COLO668 (cell line): ENCODE data around the gene WASHC4.
"Not testable (repeated sequence)": the region's sequence is repeated elsewhere in the genome, so short reads cannot be mapped to it uniquely, and the experiment has no call there.

Experiments used
- DNase-seq: peaks from one replicate; lab custom pipeline; 2025; ENCODE audit not compliant: unreplicated experiment; lab: John Stamatoyannopoulos, UW

The WASHC4 gene

DNA sequence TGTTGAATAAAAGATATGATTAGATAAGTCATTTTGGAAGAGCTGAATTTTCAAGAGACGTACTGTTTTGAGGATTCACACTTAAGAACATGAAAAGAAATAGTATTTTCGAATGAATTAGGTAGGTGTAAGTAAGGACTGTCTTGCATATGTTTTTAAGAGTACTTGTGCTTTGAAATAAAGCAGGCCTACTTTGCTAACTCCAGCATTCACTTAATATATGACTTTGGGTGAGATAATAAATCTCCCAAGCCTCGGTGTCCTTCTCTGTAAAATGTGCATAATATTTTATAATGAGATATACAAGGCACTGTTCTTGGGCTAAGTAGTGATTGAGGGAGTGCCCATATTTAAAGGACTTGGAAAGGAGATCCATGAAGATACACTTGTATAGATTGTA, 54.6 kb downstream of the WASHC4 start:
- DNase-seq = no peak

DNA sequence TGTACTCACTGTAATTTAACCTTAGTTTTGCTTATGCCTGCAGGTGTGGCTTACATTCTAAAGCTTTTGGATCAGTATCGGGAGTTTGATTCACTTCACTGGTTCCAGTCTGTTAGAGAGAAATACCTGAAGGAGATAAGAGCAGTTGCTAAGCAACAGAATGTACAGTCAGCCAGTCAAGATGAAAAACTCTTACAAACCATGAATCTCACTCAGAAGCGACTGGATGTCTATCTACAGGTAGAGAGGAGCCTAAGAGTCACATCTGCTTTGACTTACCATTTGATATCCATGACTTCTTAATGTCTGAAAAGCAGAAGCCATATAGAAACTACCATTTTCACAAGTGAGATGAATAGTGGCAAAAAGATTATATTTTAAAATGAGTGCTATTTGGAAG, 56.5 kb downstream of the WASHC4 start:
- no peak for DNase-seq

DNA sequence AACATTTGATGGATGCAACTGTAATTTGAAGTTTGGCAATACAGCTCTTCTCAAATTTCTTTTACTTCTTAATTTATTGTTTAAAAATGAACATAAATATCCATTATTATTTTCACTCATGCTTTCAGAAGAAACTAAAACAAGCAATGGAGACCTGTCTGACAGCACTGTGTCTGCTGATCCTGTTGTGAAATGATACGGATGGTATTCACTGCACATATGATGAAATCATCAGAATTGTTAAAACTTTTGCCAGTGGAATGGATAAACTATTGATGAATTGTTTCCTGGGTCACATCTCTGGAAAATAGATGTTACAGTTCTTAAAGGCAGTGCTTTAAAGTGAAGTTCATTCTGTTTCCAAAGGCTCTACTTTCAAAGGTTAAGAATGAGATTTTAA, 59.2 kb downstream of the WASHC4 start:
- DNase-seq = no peak

DNA sequence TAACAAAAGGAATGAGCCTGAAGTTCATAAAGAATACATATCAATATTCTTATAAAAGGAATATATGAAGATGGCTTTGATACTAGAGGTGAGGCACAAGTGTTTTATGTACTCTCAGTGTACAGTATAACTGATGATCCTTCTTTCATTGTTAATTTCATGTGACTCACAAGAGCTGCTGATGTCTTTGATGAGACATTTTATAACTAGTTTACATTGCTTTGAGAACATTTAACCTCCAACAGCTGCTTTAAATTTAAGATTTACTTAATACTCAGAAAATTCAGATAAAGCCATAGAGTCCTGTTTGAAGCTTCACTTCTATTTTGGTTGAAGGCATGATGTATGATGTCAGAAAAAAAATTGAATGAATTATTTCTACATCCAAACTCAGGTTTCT, 59.8 kb downstream of the WASHC4 start:
- DNase-seq = no peak

DNA sequence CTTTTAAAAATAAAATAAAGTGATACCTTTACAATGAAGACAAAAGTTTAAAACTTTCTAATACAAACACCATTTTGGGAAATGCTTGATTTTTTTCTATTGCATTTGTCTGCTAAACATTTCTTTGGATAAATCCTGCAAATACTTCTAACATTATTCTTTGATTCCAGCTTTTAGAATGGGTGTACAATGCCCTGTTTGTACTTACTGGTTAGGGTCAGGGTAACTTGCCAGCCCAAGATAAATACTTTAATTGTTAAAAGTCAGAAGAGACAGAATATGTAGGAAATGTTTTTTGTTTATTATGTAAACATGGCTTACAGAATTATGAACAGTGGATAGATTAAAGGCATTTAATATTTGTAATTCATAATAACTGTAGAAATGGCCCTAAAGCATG, 60.5 kb downstream of the WASHC4 start:
- DNase-seq = no peak

DNA sequence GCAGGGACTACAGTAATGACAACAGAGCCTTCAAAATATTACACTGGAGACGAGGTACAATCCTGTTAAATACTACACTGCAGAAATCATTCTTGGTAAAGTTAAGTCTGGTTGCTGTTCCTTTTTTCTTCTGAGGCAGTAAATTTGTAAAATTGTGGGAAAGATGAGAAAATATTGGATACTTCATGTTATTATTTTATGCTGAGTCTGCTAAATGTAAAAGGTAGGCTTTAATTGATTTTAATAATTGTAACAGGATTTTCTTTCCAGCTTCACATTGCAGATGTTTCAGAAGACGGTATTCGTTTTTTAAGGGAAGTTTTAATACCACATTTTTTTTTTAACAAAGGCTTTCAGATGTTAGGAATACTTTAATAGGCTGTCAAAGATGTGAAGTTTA, 62.6 kb downstream of the WASHC4 start:
- DNase-seq = no peak

DNA sequence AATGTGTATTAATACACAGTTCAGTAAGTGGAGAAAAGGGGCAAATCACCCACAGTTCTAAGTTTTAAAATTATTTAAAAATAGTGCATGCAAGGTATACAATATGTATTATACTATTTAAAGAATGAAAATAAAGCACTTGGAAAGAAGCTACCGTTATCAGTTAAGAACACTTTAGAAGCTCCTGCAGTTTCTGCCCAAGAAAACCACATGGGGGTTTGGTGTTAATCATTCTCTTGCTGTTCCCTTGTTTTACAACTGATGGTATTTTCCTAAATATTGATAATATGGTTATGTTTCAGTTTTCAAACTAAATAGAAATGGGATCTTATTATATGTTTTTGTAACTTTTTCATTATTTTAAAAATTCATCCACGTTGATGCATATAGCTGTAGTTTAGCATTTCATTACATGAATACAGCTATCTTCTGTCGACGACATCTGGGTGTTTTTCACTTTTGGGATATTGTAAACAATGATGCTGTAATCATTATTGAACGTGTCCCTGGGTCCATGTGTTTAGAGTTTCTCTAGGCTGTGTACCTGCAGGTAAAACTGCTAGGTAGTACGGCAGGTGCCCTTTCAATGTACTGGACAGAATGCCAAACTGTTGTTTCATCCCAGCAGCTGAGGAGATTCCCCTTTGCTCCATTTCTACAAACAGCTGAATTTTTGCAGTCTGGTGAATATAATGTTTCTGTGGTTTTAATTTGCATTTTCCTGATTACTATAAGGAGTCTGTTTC, 64.3 kb downstream of the WASHC4 start:
- no peak for DNase-seq

DNA sequence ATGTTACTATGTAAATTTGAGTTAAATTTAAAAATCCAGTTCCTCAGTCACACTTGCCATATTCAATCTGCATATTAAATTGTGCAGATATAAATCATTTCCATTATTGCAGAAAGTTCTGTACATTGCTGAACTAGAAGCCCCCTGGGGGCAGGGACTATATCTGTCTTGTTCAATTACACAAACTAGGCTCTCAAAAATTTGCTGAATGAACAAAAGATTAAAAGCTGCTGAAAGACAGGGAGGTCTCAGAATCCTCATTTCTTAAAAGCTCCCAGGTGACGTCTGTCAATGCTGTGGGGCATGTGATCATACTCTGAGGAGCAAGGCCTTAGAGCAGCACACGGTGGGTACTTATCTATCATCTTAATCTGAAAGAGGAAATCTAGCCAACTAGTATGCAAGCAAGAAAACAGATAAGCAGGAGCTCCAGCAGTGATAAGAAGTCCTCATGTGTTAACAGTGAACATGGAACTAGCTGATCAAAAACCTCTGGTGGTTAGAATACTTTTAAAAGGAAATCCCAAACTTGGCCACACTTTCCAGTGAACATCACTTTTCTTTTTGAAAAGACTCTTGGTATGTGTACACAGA, 68.0 kb downstream of the WASHC4 start:
- DNase-seq = no peak

DNA sequence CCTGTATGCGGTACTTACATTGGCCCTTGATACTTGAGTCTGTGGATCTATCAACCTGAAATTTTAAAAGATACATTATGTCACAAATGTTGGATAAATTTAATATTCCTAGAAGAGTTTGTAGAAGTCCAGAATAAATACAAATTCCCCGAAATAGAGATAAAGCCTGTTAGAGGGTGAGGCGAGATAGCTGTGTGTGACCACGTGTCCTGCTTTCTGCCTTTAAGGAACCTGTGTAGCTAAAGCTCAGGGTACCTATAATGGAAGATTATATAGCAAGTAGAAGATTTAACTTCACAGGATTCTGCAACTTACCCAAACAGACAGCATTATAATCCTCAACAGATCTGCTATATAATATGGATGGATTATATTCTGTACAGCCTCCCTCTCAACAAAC, 69.7 kb downstream of the WASHC4 start:
- no peak for DNase-seq

DNA sequence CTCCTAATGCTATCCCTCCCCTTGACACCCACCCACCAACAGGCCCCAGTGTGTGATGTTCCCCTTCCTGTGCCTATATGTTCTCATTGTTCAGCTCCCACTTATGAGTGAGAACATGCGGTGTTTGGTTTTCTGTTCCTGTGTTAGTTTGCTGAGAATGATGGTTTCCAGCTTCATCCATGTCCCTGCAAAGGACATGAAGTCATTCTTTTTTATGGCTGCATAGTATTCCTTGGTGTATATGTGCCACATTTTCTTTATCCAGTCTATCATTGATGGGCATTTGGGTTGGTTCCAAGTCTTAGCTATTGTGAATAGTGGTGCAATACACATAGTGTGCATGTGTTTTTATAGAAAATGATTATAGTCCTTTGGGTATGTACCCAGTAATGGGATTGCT, 71.6 kb downstream of the WASHC4 start:
- not testable (repeated sequence) for DNase-seq

DNA sequence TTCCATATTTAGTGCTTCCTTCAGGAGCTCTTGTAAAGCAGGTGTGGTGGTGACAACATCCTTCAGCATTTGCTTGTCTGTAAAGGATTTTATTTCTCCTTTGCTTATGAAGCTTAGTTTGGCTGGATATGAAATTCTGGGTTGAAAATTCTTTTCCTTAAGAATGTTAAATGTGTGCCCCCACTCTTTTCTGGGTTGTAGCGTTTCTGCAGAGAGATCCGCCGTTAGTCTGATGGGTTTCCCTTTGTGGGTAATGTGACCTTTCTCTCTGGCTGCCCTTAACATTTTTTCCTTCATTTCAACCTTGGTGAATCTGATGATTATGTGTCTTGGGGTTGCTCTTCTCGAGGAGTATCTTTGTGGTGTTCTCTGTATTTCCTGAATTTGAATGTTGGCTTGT, 75.9 kb downstream of the WASHC4 start:
- not testable (repeated sequence) for DNase-seq

DNA sequence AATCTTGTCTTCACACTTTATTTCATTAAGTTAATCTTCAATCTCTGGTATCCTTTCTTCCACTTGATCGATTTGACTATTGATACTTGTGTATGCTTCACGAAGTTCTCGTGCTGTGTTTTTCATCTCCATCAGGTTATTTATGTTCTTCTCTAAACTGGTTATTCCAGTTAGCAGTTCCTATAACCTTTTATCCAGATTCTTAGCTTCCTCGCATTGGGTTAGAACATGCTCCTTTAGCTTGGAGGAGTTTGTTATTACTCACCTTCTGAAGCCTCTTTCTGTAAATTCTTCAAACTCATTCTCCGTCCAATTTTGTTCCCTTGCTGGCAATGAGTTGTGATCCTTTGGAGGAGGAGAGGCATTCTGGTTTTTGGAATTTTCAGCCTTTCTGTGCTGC, 76.4 kb downstream of the WASHC4 start:
- not testable (repeated sequence) for DNase-seq

DNA sequence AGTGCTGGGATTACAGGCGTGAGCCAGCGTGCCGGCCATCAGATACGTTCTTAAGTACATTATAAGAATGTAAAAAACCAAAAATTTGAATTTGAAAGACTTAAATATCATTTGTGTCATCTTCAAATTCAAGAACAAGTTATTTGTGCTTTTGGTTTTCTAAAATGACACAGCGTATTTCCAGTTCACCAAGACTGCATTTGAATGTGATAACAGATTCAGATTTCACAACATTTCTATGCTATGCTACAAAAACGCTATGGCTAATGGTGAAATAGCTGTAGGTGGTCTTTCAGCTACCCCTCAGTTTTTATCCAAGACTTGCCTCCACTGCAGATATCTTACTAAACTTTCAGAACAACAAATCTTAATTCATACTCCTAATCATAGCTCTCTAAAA, 81.8 kb downstream of the WASHC4 start:
- DNase-seq = no peak

DNA sequence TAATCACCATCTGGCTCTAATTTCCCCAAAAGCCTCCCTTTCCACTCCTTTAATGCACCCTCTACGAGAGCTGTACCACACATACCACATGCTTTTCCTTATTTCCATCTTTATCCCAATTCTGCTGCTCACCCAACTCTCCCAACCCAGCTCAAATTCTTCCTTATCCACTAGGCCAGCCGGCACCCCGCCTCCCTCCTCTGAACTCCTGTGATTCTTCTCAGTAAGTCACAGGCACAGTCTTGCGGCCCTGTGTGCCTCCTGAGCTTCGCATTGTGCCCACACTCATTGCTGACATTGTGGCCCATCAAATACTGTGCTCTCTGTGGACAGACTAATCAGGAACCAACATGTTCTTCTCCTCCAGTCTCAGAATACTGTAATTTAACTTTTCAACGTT, 83.0 kb downstream of the WASHC4 start:
- no peak for DNase-seq

DNA sequence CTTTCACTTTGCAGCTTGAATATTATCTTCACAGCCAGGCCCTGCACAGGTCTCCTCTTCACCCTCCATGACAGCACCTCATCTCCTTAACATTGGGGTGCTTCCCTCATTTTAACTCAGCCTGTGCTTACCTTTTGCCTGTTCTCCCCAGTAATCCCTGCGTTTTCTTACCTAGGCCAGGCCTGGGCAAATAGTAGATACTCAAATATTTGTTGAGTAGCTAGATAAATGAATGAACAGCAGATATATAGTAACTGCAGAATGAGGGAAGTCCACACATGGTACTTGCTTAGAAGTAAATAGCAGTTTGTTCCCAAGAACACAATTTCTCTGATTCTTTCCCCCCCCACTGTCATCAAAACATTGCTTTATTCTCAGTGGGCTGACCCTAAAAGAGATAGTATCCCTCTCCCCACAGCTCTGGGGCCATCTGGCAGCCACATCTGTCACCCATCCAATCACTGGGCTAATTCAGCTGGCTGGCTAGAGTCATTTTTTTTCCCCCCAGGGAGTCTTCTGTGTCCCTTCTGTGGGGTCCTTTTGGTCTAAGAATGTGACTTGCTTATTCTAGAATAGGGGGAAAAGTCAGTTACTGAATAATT, 85.2 kb downstream of the WASHC4 start:
- no peak for DNase-seq

DNA sequence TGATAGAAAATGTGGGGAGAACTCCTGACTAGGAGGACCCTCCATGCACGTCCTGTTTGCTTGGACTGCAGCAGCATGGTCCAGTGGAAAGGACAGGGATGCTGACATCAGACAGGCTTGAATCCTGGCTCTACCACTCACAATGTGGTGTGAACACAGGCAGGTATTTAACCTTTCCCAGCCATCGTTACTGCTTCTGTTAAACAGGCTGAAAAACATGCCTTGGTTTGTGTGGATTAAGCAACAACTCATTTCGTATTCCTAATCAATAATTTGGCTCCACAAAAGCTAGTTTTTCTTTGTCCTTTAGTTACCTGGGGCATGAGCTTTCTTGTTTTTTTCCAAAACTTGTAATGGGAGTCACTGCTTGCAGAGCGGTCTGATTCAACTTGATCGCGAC, 87.4 kb downstream of the WASHC4 start:
- DNase-seq = no peak

DNA sequence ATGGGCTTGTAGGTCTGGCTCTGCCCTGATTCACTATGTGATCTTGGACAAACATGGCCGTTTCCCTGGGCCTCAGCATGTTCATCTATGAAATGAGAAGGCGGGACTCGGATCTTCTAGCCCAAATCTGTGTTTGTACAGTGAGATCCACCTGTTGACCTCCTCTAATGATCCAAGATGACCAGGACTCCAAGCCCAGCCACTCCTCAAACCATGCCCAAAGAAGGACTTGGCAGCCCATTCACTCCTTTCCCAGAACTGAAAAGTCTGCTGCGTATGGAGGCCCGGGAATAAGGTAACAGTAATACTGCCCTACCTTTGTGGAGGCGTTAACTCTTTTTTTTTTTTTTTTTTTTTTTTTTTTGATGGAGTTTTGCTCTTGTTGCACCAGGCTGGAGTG, 88.6 kb downstream of the WASHC4 start:
- DNase-seq = no peak

DNA sequence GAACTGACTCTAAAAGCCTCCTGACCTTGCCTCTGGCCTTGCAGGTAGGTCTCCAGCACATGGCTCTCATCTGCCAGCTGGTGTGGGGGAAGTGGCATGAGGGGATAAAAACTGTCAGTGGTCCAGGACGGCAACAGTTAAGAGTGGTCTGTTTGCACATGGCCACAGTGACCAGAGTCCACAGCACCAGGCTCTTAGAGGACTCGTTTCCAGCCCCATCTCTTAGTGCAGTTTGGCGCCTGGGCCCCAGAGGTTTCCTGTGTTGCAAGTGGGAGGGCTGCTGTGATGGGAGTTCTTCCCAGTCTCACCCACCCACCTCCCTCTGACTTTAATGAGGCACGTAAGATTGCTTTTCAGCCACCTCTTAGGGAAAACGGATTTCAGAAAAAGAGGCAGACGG, 91.4 kb downstream of the WASHC4 start:
- no peak for DNase-seq

DNA sequence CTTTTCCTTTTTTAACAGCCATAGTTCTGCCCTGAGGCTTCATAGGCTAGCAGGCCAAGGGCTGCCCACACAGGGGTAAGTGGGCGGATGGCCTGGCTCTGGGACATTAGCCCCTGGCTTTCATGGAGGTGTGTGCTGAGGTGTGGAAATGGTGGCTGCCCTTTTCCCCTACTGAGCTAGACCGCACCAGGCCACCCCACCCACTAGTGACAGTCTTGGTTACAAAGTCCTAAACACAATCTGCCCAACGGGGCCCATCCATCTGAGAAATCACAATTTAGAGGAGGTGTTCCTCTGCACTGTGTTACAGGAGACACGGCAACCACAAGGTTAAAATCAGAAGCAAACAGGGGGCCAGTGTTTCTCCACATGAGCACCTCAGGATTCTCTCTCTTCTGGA, 92.9 kb downstream of the WASHC4 start:
- DNase-seq = no peak

DNA sequence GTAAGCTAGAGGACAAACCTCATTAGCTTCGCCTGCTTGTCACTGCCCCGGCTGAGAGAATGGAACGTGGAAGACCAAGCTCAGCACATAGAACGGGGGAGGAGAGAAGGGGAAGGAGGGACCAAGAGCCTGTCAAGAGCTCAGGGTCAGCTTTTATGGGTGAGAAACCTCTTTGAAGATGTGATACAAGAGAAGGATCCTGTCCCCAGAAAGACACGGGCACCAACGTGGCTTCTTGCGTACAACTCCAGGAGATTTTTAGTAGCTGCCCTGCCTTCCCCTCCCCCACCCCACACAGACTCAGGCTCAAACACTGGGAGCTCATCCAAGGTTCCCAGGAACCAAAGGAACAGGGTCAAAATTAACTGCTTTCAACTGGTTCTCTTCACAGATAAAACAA, 93.8 kb downstream of the WASHC4 start:
- no peak for DNase-seq

DNA sequence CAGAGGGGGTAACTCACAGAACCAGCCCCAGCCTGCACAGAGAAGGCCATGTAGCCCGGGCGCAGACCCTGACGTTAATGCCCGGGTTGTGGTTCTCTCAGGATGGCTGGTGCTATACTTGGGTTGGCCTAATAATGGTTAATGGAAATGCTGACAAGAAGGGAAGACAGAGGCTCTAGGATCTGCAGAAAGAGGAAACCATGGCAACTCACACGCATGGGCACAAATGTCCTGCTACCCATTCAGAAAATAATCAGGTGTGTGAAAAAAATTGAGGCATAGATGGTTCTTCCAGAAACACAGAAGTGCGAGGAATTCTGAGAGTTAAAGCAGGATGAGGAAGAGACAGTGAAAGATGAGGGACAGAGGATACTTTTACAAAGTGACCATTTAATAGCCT, 94.7 kb downstream of the WASHC4 start:
- no peak for DNase-seq

DNA sequence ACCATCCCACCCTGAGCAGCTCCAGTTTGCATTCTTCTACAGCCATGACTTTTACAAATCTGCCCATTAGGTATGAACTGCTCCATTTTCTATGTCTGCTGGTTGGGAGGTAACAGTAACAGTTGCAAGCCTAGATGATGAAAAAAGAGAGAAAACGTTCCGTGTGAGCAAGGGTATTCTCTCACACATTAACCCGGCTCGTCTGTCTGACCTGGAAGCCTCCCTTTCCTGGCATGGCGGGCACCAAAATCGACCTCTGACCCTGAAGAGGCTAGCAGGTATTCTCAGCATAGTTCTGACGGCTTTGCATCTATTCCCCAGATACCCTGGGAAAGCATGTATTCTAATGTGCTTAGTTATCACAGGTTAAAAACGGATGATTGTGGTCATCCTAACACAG, 96.6 kb downstream of the WASHC4 start:
- DNase-seq = no peak

DNA sequence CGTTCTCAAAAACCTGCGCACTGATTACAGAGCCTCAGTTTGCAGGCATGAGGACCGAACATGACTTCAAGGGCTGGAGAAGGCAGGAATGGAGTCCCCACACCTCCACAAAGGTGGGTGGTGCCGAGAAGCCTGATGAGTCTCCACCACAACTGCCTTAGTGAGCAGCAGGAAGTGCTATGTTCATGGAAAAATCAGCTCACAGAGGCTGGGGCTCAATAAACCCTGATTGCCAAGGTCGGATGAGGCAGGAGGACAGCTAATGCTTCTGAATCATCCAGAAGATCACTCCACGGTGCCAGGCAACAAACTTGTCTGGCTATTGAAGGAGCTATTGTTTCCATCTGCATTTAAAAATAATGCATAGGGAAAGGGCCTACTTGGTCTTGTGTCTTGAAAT, 97.4 kb downstream of the WASHC4 start:
- no peak for DNase-seq
